GM12891 (cell line): ENCODE results near the gene LOXHD1.
A peak's percentile ranks its signal among the peaks of the same experiment; 100 is the strongest.

Experiments used
- DNase-seq: peaks from one replicate; pipeline ENCODE4 v3.0.0; 2011; ENCODE audit warnings: low spot score; ENCODE audit not compliant: insufficient read length
- FAIRE-seq: peaks from 2 replicates; lab custom pipeline; 2011; peaks lifted over from hg19 to GRCh38; lab: Jason Lieb, UNC
- PAX5 ChIP-seq: IDR thresholded peaks from 2 replicates; pipeline ENCODE4 v1.6.1; 2011; ENCODE audit warnings: low read length, moderate library complexity, mild to moderate bottlenecking; ENCODE audit not compliant: insufficient read depth, severe bottlenecking
- POLR2A ChIP-seq: IDR thresholded peaks from 2 replicates; pipeline ENCODE4 v1.6.1; 2011; ENCODE audit warnings: low read depth, low read length, control low read depth
- POLR2AphosphoS5 ChIP-seq: IDR thresholded peaks from 2 replicates; pipeline ENCODE4 v1.6.1; 2011; ENCODE audit warnings: low read depth, low read length, control low read depth
- POU2F2 ChIP-seq: IDR thresholded peaks from 2 replicates; pipeline ENCODE4 v1.6.1; 2011; ENCODE audit warnings: low read depth, mild to moderate bottlenecking, control low read depth, low read length, moderate library complexity
- SPI1 ChIP-seq: IDR thresholded peaks from 2 replicates; pipeline ENCODE4 v1.6.1; 2011; ENCODE audit warnings: low read depth, low read length, control low read depth
- TAF1 ChIP-seq: IDR thresholded peaks from 2 replicates; pipeline ENCODE4 v1.6.1; 2011; ENCODE audit warnings: low read depth, low read length, control low read depth

The LOXHD1 gene

GRCh38 chr18:46569211-46569610, 87.8 kb downstream of the LOXHD1 start:
- no peak for TF ChIP-seq POLR2AphosphoS5
- no peak for TF ChIP-seq PAX5
- no peak for TF ChIP-seq POLR2A
- TF ChIP-seq POU2F2, result no peak
- no peak for TF ChIP-seq SPI1
- no peak for TF ChIP-seq TAF1
- no peak for FAIRE-seq

GRCh38 chr18:46567196-46567595, 89.8 kb downstream of the LOXHD1 start:
- no peak for FAIRE-seq
- no peak for DNase-seq

More at GRCh38 chr18:46569211-46569610, 87.8 kb downstream of the LOXHD1 start:
- no peak for DNase-seq

GRCh38 chr18:46566111-46566510, 90.9 kb downstream of the LOXHD1 start:
- TF ChIP-seq POLR2A, result no peak
- no peak for TF ChIP-seq TAF1
- no peak for TF ChIP-seq POU2F2
- no peak for TF ChIP-seq POLR2AphosphoS5
- TF ChIP-seq SPI1, result no peak
- TF ChIP-seq PAX5, result no peak
- FAIRE-seq (no peak), DNase-seq (no peak)

More at GRCh38 chr18:46567196-46567595, 89.8 kb downstream of the LOXHD1 start:
- no peak for TF ChIP-seq POU2F2
- TF ChIP-seq SPI1, result no peak
- TF ChIP-seq POLR2AphosphoS5, result no peak
- TF ChIP-seq PAX5, result no peak
- no peak for TF ChIP-seq TAF1
- TF ChIP-seq POLR2A, result no peak

- TF ChIP-seq POLR2A (no peak), TAF1 (no peak), SPI1 (no peak), POLR2AphosphoS5 (no peak), PAX5 (no peak), POU2F2 (no peak)
- FAIRE-seq (no peak), DNase-seq (no peak)
These were observed 91.8 kb downstream of the LOXHD1 start for GRCh38 chr18:46565256-46565655.

GRCh38 chr18:46563317-46563716, 93.7 kb downstream of the LOXHD1 start:
- FAIRE-seq (no peak), DNase-seq (no peak)
- TF ChIP-seq SPI1, result no peak

GRCh38 chr18:46562674-46563192, 94.3 kb downstream of the LOXHD1 start:
- TF ChIP-seq POLR2A (no peak), POU2F2 (no peak), SPI1 (no peak), PAX5 (no peak), TAF1 (no peak), POLR2AphosphoS5 (no peak)
- FAIRE-seq (no peak), DNase-seq (no peak)

GRCh38 chr18:46560671-46561045, 96.4 kb downstream of the LOXHD1 start:
- DNase-seq (no peak), FAIRE-seq (no peak)
- TF ChIP-seq POU2F2 (no peak), SPI1 (no peak), TAF1 (no peak), PAX5 (no peak), POLR2AphosphoS5 (no peak), POLR2A (no peak)

- DNase-seq (no peak), FAIRE-seq (no peak)
- TF ChIP-seq POLR2A (no peak), SPI1 (no peak), TAF1 (no peak), POU2F2 (no peak)
These were observed 96.9 kb downstream of the LOXHD1 start for GRCh38 chr18:46559946-46560670.

GRCh38 chr18:46559296-46559695, 97.7 kb downstream of the LOXHD1 start:
- FAIRE-seq (no peak), DNase-seq (no peak)
- no peak for TF ChIP-seq POU2F2
- no peak for TF ChIP-seq PAX5
- no peak for TF ChIP-seq TAF1
- no peak for TF ChIP-seq POLR2A
- no peak for TF ChIP-seq POLR2AphosphoS5
- TF ChIP-seq SPI1, result no peak

- no peak for TF ChIP-seq POLR2A
- no peak for TF ChIP-seq POU2F2
- no peak for TF ChIP-seq PAX5
- TF ChIP-seq POLR2AphosphoS5, result no peak
- no peak for TF ChIP-seq SPI1
- no peak for TF ChIP-seq TAF1
- FAIRE-seq (no peak), DNase-seq (no peak)
These were observed 100.3 kb downstream of the LOXHD1 start for GRCh38 chr18:46556590-46557206.

GRCh38 chr18:46555724-46556123, 101.3 kb downstream of the LOXHD1 start:
- FAIRE-seq (peak; percentile 41), DNase-seq (peak; percentile 37)
- TF ChIP-seq PAX5 (no peak), POLR2A (no peak), POU2F2 (no peak), SPI1 (no peak), TAF1 (no peak), POLR2AphosphoS5 (no peak)
